Panc1 (cell line): ENCODE results near the gene SLC7A7. TPM values are rescaled to one million over a fixed set of nuclear protein-coding genes. Genes with fewer than 3 reads are reported as not detected.
"Not testable (repeated sequence)": the region's sequence is repeated elsewhere in the genome, so short reads cannot be mapped to it uniquely, and the experiment has no call there.

Source experiments
- ATAC-seq: fragments of 200-7000 bp; cut with Tn5 transposase; 2 replicates; pipeline ENCODE4 v1.9.1; 2020; ENCODE audit warnings: mild to moderate bottlenecking, moderate library complexity
- BruUV-seq: library from RNA; stranded (reverse); fragments of 400-500 nt; replicated peaks from 2 replicates; lab custom pipeline; 2021; lab: Mats Ljungman, UMichigan
- CTCF ChIA-PET: fragments of 300-600 bp; sonication (Branson Sonifier 250); formaldehyde crosslinking; loops from one replicate; lab custom pipeline; 2022; ENCODE audit warnings: antibody characterized with exemption; lab: Charles Lee
- POLR2A ChIA-PET: fragments of 300-600 bp; sonication (Branson Sonifier 250); formaldehyde crosslinking; loops from one replicate; lab custom pipeline; 2022; ENCODE audit warnings: antibody characterized with exemption; lab: Charles Lee
- DNase-seq: peaks from one replicate; pipeline ENCODE4 v3.0.0-alpha.2; 2010; ENCODE audit warnings: low read depth, low spot score
- H3K27ac ChIP-seq: 2 replicates; pipeline ENCODE4 v1.5.1; 2011; ENCODE audit warnings: mild to moderate bottlenecking, low read length, inconsistent platforms
- H3K27me3 ChIP-seq: fragments of 200-500 bp; sonication (Bioruptor generic); 2 replicates; pipeline ENCODE4 v1.6.0; 2014; ENCODE audit warnings: low read length, inconsistent platforms; ENCODE audit not compliant: control insufficient read depth, insufficient read depth
- H3K36me3 ChIP-seq: fragments of 200-500 bp; sonication (Bioruptor generic); 2 replicates; pipeline ENCODE4 v1.5.1; 2014; ENCODE audit warnings: inconsistent platforms, mild to moderate bottlenecking, low read length, moderate library complexity; ENCODE audit not compliant: control insufficient read depth, insufficient read depth
- H3K4me1 ChIP-seq: 2 replicates; pipeline ENCODE4 v1.5.1; 2011; ENCODE audit warnings: inconsistent platforms, mild to moderate bottlenecking, low read length, moderate library complexity; ENCODE audit not compliant: control insufficient read depth, insufficient read depth
- H3K4me3 ChIP-seq, 2 experiments: 2 replicates each; pipeline ENCODE4 v1.5.1; 2011 to 2012; ENCODE audit warnings: low read depth in 2 of 2, low read length in 2 of 2, mild to moderate bottlenecking in 2 of 2, inconsistent platforms in 1 of 2, moderate library complexity in 1 of 2
- H3K9me3 ChIP-seq: fragments of 200-500 bp; sonication (Bioruptor generic); 2 replicates; pipeline ENCODE4 v1.5.1; 2014; ENCODE audit warnings: low read depth, mild to moderate bottlenecking, inconsistent platforms, low read length, moderate library complexity; ENCODE audit not compliant: control insufficient read depth, insufficient read depth
- POLR2AphosphoS5 ChIP-seq: IDR thresholded peaks from 2 replicates; pipeline ENCODE4 v1.6.1; 2012; ENCODE audit warnings: mild to moderate bottlenecking, low read depth, low read length, moderate library complexity
- SIN3A ChIP-seq: IDR thresholded peaks from 2 replicates; pipeline ENCODE4 v1.6.1; 2012; ENCODE audit warnings: low read depth, mild to moderate bottlenecking, low read length, moderate library complexity, borderline replicate concordance; ENCODE audit not compliant: insufficient read depth
- TCF7L2 ChIP-seq: IDR thresholded peaks from 2 replicates; pipeline ENCODE4 v1.6.1; 2011; ENCODE audit warnings: mild to moderate bottlenecking, low read depth, low read length, inconsistent platforms
- in situ Hi-C: cut with HindIII; loops from 2 replicates; pipeline ENCODE4 v1.10.0; 2016; ENCODE audit warnings: low sequenced_read_pairs, low pct_unique_long_range_greater_than_20kb
- intact Hi-C: fragments of 100-400 bp; cut with micrococcal nuclease; formaldehyde crosslinking; loops from one replicate; pipeline ENCODE4 v1.10.0; 2022; ENCODE audit not compliant: unreplicated experiment
- total RNA-seq: library from RNA; stranded (reverse); gene quantifications from one replicate; pipeline ENCODE4 v1.2.1, GENCODE V29; 2021; ENCODE audit not compliant: unreplicated experiment
- TF ChIP-seq, protein P1 (sequence below), 2 experiments: IDR thresholded peaks; 2 replicates each; pipeline ENCODE4 v1.6.1; 2011 to 2012; ENCODE audit warnings: low read depth in 2 of 2, control low read depth in 1 of 2, low read length in 1 of 2, mild to moderate bottlenecking in 1 of 2, moderate library complexity in 1 of 2; ENCODE audit not compliant: insufficient read depth in 1 of 2
- TF ChIP-seq, protein P2 (sequence below): fragments of 450-650 bp; IDR thresholded peaks from 2 replicates; pipeline ENCODE4 v1.5.1; 2017; ENCODE audit warnings: mild to moderate bottlenecking

The SLC7A7 gene
- total RNA-seq, 1 experiment from 2014 or later: 0.85 TPM

DNA sequence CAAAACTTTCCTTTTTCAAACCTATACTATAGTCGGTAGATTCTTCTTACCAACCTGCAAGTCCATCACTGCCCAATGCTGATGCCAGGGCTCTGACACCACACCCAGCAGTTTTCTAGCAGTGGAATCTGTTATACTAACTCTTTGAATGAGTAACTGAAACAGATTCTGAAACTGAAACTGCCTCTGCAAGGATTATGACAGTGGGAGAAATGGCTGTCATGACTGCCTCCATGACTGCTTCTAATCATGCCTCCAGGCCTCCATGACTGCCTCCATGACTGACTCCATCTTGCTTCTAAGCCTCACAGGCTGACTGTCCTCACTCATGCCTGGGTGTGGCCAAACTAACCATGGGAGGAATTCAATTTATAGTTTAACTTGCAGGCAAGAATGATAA is 78.2 kb downstream of the SLC7A7 start:
- H3K27ac ChIP-seq: no peak overlapping the region
- CTCF ChIA-PET: no interaction called here
- in situ Hi-C loops (no loop called here), intact Hi-C loops (no loop called here)
- TF ChIP-seq SIN3A (no peak), TCF7L2 (no peak), POLR2AphosphoS5 (no peak)
- TF ChIP-seq, protein P1, sequence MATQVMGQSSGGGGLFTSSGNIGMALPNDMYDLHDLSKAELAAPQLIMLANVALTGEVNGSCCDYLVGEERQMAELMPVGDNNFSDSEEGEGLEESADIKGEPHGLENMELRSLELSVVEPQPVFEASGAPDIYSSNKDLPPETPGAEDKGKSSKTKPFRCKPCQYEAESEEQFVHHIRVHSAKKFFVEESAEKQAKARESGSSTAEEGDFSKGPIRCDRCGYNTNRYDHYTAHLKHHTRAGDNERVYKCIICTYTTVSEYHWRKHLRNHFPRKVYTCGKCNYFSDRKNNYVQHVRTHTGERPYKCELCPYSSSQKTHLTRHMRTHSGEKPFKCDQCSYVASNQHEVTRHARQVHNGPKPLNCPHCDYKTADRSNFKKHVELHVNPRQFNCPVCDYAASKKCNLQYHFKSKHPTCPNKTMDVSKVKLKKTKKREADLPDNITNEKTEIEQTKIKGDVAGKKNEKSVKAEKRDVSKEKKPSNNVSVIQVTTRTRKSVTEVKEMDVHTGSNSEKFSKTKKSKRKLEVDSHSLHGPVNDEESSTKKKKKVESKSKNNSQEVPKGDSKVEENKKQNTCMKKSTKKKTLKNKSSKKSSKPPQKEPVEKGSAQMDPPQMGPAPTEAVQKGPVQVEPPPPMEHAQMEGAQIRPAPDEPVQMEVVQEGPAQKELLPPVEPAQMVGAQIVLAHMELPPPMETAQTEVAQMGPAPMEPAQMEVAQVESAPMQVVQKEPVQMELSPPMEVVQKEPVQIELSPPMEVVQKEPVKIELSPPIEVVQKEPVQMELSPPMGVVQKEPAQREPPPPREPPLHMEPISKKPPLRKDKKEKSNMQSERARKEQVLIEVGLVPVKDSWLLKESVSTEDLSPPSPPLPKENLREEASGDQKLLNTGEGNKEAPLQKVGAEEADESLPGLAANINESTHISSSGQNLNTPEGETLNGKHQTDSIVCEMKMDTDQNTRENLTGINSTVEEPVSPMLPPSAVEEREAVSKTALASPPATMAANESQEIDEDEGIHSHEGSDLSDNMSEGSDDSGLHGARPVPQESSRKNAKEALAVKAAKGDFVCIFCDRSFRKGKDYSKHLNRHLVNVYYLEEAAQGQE (IDR thresholded peaks at IDR 0.05; ENCODE audit: insufficient read depth in 1 of 2, low read depth in 2 of 2, low read length in 1 of 2): no peak
- TF ChIP-seq, protein P2, sequence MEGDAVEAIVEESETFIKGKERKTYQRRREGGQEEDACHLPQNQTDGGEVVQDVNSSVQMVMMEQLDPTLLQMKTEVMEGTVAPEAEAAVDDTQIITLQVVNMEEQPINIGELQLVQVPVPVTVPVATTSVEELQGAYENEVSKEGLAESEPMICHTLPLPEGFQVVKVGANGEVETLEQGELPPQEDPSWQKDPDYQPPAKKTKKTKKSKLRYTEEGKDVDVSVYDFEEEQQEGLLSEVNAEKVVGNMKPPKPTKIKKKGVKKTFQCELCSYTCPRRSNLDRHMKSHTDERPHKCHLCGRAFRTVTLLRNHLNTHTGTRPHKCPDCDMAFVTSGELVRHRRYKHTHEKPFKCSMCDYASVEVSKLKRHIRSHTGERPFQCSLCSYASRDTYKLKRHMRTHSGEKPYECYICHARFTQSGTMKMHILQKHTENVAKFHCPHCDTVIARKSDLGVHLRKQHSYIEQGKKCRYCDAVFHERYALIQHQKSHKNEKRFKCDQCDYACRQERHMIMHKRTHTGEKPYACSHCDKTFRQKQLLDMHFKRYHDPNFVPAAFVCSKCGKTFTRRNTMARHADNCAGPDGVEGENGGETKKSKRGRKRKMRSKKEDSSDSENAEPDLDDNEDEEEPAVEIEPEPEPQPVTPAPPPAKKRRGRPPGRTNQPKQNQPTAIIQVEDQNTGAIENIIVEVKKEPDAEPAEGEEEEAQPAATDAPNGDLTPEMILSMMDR: no peak
- no peak overlapping the region for H3K4me3 ChIP-seq
- DNase-seq (no peak), ATAC-seq (no peak)
- H3K9me3 ChIP-seq: no peaks in the 10 kb centered on the region
- no peaks in the 10 kb centered on the region for H3K36me3 ChIP-seq
- H3K4me1 ChIP-seq: no peaks in the 10 kb centered on the region
- no peaks in the 10 kb centered on the region for H3K27me3 ChIP-seq
- BruUV-seq: no TSS peak
- POLR2A ChIA-PET: no interaction called here

DNA sequence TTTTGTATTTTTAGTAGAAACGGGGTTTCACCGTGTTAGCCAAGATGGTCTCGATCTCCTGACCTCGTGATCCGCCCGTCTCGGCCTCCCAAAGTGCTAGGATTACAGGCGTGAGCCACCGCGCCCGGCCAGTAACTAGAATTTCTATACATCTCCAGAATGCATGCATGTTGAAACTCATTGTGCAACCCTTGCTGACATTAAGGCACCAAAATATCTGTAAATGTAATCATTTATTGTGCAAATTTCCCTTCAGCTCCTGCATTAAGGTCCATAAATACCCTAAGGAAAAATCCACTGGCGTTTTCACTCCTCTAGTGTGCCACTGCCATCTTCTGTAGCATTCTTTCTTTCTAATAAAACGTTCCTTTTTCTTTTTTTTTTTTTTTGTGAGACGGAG is 78.9 kb downstream of the SLC7A7 start:
- DNase-seq, POLR2A ChIA-PET, H3K4me3 ChIP-seq, in situ Hi-C loops, BruUV-seq, H3K27ac ChIP-seq, H3K4me1 ChIP-seq, intact Hi-C loops, H3K36me3 ChIP-seq, H3K9me3 ChIP-seq, H3K27me3 ChIP-seq, ATAC-seq: not testable (repeated sequence)
- CTCF ChIA-PET: interaction anchor here (0.7 kb wide), 1 partner anchor 78 kb away, joined by 7 read pairs; no protein-coding TSS in a partner anchor

DNA sequence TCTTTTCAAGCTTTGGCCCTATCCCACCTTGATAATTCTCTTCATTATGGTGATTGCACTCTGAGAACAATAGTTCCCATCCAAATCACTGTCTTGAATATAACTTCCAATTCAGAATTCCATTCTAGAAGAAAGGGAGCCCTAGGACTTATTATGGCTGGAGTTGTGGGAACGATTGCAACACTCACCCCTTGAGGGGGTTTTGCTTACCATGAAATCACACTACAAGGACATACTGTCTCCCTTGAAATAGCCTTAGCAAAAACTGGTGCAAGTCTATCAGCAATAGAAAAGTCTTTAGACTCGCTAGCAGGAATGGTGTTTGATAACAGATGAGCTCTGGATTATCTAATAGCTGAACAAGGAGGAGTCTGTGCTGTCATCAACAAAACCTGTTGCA is 80.1 kb downstream of the SLC7A7 start:
- BruUV-seq: no TSS peak
- no peak overlapping the region for H3K27ac ChIP-seq
- in situ Hi-C loops: no loop called here
- H3K9me3 ChIP-seq: no peaks in the 10 kb centered on the region
- DNase-seq (no peak), ATAC-seq (no peak)
- H3K27me3 ChIP-seq: no peaks in the 10 kb centered on the region
- CTCF ChIA-PET: no interaction called here
- POLR2A ChIA-PET: interaction anchor here (0.6 kb wide), 1 partner anchor 46 kb away, joined by 3 read pairs; no protein-coding TSS in a partner anchor
- H3K36me3 ChIP-seq: no peaks in the 10 kb centered on the region
- intact Hi-C loops: no loop called here
- no peak overlapping the region for H3K4me3 ChIP-seq
- no peaks in the 10 kb centered on the region for H3K4me1 ChIP-seq
- TF ChIP-seq SIN3A (no peak), POLR2AphosphoS5 (no peak), TCF7L2 (no peak)
- TF ChIP-seq, protein P1 (IDR thresholded peaks at IDR 0.05; ENCODE audit: insufficient read depth in 1 of 2, low read depth in 2 of 2, low read length in 1 of 2): no peak
- TF ChIP-seq, protein P2: no peak
